ENCODE results near the gene TBCEL.
"Not testable (repeated sequence)": the region's sequence is repeated elsewhere in the genome, so short reads cannot be mapped to it uniquely, and the experiment has no call there.

The TBCEL gene

DNA sequence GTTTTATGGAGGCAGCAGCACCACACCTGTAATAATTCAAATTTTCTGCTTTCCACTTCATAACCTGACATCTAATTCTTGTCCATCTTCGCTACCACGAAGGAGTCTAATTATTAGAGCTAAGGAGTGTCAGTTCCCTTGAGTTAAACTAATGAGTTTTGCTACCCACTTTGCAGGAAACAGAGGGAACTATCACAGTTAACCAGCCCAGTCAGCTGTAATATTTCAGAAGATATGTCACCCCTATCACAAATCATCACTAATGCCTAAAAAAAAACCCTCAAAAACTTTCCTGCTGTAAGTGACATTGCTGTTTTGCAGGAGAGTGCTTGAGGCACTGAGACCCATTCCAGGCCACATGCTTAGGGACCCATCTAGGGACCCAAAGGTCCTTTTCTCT, 85.6 kb downstream of the TBCEL start:
- no peak for DNase-seq

DNA sequence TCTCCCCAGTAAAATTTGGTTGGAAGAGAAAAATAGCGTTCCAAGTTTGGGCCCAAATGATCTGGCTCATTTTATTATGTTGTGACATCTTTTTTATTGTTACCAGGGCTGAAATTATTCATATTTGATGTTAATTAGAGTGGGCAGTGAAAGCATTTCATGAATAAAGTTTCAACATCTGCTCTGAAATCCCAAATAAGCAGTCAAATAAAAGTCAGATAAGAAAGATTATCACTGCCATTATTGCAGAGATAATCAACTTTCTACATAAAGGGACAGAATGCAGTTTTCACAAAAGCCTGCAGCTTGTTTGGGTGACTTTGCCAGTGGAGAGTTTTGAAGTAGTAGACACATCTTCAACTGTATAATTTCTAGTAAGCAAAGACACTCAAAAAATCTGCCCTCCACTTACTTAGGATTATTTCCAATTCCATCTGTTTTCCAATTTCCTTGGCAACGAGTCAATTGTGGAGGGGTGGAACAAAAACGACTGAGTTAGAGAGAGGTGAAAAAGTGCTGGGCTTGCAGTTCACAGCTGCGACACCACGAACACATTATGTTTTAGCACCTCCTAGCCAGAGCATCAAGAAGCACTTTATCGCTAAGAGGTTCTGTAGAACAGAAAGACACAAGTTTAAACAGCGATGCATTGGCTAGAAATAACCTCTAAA, 86.1 kb downstream of the TBCEL start:
- no peak for DNase-seq

DNA sequence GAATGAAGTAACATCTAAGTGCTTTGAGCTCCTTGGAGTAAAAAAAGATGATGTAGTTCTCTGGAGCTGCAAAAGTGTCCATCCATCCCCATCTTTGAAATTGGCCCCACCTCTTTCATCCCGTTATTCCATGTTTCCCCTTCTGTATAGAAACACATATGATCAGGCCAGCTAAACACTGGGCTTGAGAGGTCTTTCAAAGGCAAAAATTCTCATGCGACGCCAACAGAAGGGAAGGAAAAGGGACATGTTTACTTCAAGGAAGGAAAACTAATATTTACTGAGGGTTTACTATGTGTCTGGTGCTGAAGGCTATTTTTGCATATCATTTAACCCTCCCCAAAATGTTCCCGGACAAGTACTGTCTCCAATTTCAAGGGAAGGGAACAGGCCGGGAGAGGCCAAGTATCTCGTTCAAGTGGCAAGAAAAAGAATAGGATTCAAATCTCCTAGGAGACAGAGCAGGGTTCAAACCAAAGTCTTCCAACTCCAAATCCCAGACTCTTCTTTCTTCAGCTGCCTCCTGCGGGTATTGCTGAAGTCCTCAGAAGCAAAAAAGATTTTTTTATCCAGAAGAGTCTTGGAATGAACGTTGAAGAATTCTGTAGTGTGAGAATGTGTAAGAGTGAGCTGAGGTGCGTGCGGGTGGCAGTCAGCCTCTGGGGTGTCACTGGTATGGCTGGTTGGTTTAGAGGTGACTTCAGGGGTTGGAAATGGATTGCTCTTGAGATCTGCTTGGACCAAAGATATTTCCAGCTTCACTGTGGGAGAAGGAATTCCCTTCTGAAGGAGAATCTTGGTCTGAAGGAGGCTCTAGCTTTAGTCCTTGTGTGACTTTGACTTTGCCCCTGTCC, 87.2 kb downstream of the TBCEL start:
- no peak for DNase-seq

DNA sequence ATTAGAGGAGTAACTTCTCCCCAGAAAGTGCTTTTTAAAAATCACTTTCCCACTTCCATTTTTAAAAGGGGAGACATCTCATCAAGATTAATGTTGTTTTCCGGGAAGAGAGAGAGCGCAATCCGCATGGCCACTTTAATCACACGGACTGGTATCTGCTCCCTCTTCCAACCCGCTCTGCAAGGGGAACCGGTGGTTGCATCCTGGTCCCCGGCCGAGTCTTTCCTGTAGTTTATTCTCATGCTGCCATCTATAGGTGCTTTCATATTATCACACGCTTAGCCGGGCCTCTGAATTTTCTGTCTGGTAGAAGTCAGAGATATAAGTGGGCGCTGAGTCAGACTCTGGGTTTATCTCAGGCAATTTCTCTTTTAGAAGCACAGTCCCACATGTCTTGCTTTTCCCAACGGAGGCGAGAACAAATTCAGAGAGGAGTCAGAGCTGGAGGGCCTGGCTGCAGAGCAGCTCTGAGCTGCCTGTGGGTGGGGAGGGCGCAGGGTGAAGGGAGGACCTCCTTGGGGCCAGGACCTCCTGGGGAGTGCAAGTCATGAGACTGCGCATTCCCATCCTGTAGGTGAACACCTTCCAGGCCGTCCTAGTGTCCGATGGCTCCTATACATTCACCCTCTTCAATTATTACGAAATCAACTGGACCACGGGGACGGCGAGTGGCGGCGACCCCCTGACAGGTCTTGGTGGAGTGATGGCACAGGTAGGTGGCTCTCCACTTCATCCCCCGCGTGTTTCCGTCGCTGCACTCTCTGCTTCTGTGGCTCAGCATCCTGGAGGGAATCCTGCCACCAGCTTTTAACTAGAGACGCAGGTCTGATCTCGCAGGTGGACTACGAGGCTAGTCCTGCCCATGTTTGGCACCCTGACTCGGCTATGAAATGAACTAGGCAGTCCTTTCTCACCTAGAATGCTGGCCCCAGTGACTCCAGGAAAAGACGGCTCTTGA, 88.9 kb downstream of the TBCEL start:
- peak; percentile 5 for DNase-seq

DNA sequence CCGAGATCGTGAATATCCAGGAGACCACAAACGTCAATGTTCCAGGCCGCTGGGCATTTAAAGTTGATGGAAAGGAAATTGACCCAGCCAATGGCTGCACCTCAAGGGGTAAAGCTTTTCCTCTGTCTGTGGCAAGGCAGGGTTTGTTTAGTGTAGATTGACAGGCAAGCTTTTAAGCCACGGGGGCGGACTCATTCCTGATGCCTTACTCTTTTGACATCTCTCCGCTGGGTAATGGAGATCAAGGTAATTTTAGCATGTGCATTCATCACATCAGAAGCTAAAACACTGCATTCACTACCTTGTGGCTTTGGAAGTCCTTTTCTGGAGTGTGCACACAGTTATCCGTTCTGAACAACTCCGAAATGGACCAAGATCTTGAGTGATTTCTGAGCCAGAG, 89.7 kb downstream of the TBCEL start:
- no peak for DNase-seq

DNA sequence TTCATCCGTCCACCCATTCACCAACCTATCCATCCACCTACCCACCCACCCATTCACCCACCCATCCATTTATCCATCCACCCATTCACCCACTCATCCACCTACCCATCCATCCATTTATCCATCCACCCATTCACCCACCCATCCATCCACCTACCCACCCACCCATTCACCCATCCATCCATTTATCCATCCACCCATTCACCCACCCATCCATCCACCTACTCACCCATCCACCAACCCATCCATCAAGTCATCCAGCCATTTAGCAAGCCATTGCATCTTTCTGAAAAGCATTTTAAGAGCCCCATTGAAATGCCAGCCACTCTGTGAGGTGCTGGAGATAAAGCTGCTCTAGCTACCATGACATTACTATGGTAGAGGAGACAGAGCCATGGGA, 91.1 kb downstream of the TBCEL start:
- DNase-seq: not testable (repeated sequence)

DNA sequence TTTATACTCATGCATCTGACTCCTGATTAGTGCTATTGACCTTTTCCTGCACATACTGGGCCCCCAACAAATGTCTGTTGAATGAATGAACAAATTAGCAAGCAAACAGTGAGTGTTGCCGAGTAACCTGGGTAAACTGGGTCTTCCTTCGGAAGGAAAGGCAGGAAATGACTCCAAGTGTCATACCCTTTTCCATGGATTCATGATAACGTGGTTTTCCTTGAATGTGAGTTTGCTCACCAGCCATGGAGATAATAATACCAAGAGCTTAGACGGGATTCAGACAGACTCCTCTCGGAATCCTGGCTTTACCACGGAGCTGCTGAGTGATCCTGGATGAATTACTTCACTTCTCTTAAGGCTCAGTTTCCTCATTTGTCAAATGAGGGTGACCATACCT, 93.9 kb downstream of the TBCEL start:
- no peak for DNase-seq

DNA sequence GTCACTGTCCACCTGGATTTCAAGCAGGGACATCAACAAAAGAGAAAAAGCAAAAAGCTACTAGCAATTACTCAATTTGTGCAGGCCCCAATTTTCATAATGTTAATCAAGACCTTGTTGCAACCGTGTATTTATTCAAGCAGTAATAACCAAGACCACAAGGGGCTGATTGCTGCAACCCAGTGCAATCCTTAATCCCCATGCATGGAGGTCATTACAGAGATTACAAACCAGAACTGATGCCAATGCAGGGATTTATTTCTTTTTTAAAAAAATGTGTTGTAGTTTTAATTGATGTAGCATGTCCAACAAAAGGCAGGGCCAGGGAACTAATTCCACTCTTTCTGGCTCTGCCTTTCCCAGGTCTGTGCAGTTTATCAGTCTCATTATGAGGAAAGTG, 95.5 kb downstream of the TBCEL start:
- DNase-seq: no peak

DNA sequence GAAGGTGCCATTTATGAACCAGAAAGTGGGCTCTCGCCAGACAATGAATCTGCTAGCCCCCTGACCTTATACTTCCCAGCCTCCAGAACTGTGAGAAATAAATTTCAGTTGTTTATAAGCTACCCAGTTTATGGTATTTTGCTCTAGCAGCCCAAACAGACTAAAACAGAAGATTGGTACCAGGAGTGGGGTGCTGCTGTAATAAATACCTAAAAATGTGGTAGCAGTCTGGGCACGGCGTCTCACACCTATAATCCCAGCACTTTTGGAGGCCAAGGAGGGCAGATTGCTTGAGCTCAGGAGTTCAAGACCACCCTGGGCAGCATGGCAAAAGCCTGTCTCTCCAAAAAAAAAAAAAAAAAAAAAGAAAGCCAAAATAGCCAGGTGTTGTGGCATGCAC, 98.4 kb downstream of the TBCEL start:
- DNase-seq: no peak

DNA sequence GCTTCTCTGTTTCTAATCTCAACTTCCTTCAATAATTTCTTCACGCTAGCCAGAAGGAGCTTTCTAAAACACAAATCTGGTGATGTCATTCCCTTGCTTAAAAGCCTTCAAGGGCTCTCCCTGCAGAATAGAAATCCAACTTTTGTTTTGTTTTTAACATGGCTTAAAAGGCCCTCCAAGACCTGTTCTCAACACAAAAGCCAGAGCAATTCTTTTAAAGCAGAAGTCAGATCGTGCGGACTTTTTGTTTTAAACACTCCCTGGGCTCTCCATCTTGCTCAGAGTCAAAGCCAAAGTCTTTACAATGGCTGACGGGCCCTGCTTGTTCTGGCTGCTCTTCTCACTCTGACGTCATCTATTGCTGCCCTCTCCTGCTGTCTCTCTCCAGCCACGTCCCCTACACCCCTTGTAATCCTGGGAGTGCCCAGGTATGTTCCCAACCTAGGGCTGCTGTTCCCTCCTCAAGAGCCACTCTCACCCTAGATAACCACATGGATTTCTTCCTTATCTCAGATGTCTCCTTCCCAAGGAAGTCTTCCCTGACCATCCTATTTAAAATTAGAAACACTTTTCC, 99.7 kb downstream of the TBCEL start:
- no peak for DNase-seq

DNA sequence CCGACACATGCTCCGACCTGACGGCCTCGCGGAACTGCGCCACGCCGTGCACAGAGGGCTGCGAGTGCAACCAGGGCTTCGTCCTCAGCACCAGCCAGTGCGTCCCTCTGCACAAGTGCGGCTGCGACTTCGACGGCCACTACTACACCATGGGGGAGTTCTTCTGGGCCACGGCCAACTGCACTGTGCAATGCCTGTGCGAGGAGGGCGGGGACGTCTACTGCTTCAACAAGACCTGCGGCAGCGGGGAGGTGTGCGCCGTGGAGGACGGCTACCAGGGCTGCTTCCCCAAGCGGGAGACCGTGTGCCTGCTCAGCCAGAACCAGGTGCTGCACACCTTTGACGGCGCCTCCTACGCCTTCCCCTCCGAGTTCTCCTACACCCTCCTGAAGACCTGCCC, 103.9 kb downstream of the TBCEL start:
- DNase-seq: no peak

DNA sequence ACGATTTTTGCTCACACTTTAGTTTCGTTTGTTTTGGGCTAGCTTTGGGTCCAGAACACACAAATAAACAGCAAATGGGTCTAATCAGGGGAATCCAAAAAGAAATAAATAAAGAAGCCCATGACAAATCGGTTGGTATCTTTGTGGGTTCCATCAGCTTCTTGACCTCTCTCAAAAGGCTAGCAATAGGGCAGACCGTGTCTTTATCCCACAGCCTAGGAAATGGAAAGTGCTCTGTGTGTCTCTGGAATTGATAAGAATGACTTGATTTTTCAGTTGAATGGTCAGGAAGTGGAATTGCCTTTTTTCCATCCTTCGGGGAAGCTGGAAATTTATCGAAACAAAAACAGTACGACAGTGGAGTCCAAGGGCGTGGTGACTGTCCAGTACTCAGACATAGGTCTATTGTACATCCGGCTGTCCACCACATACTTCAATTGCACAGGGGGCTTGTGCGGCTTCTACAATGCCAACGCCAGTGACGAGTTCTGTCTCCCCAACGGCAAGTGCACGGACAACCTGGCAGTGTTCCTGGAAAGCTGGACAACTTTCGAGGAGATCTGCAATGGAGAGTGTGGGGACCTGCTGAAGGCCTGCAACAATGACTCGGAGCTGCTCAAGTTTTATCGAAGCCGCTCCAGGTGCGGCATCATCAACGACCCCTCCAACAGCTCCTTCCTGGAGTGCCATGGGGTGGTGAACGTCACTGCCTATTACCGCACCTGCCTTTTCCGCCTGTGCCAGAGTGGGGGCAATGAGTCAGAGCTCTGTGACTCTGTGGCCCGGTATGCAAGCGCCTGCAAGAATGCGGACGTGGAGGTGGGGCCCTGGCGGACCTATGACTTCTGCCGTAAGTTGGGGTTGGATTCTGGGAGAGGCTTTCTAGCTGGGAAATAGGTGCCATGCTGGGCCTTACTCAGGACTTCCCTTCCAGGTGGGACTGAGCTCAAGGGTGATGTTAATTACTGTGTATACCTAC, 105.7 kb downstream of the TBCEL start:
- DNase-seq: no peak

DNA sequence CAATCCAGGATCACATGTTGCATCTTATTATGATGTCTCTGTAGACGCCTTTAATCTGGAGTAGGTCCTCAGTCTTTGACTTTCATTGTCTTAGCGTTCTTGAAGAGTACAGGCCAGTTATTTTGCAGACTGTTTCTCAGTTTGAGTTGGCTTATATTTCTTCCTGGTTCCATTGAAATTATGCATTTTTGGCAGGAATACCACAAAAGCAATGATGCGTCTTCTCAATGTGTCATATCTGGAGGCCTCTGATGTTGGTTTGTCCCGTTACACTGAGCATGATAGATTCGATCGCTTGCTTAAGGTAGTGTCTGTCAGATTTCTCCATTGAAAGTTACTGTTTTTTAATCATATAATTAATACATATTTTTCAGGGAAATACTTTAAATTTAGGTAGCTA, 107.8 kb downstream of the TBCEL start:
- DNase-seq: no peak

DNA sequence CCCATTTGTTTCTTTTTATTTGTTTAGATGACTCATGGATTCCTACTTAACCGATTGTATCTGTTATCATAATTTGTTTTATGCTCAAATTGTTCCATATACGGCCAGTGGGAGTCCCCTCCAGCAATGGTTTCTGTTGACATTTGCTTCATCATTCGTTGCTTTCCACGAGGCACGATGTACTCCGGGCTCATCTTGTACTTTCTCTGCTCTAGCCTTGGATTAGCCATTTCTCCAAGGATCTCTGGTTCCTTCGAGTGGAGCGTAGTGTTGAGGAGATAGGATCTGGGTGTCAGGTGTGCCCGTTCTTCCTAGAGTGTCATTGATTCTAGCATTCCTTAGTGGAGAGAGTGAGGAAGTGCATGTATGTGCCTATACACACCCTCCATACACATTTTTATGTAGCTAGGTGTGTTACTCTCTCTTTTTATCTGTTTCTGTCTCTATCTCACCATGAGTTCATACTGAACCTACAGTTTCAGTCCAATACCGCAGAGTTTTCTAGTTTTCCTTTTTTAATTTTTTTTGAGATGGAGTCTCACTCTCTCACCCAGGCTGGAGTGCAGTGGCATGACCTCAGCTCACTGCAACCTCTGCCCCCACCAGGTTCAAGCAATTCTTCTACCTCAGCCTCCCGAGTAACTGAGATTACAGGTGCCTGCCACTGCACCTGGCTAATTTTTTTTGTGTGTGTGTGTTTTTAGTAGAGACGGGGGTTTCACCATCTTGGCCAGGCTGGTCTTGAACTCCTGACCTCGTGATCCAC, 108.5 kb downstream of the TBCEL start:
- DNase-seq: no peak

DNA sequence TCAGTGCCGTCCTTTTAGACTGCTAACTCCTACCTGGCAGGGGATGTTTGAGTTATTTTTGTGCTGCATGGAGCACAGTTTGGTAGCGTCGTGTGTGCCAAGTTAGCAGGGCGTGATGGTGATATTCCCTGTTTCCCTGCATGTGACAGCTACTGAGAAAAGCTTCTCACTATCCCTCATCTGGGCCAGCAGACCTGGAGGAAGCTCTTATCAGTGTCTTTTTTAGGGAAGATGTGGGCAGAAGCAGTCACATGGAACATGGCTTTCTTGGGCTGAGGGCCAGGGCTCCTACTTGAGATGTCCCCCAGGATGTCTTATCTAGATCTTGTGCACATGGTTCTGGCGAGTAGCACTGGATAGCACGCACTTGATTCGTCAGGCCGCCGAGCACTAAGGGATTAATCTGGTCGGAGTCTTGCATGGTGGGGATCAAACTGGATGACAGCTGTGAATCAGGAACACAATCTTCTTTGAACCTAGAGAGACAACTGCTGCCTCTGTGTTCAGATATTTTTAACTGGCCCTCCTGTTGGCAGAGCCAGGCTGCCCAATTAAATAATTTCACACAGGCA, 110.9 kb downstream of the TBCEL start:
- no peak for DNase-seq

DNA sequence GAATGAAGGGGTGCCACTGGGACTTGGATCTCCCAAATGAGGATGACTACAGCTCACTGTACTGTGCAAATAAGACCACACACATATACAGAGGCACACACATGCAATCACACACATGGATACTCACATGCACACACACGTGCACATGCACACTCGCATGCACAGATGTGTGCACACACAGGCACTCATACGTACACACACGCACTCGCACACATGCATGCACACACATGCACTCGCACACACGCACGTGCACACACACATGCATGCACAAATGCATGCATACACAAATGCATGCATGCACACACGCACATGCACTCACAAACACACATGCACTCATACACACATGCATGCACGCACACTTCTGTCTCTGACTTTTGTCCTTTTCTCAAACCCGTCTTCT, 113.1 kb downstream of the TBCEL start:
- DNase-seq: no peak

DNA sequence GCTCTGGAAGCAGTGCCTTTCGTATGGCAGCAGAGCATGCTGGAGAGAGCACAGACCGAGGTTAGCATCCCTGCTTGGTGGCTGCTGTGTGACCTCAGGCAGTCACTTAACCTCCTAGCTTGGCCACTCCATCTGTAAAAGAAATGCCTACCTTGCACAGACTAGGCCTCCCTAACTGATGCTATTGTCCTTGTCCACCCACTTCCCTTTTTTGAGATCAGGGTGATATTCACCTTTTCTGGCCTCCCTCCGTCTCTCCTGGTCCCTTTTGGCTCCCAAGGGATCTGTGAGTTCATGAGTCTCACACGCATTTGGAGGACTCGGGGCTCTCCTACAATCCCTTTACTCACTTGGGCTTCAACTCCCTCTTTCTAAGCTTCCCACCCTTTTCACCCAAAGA, 114.4 kb downstream of the TBCEL start:
- DNase-seq: no peak

DNA sequence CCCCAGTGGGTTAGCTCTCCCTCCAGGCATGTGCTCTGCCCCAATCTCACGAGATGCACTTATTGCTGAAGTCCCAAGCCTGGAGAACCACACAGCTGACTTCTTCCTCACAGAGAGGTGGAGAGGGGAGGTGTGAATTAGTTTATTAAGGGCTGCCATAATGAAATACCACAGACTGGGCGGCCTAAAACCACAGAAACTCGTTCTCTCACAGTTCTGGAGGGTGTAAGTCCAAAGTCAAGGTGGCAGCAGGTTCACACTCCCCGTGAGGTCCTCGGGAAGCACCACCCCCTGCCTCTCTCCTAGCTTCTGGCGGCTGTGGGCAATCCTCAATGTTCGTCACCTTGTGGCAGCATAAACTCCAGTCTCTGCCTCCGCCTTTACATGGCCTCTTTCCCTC, 116.5 kb downstream of the TBCEL start:
- DNase-seq: no peak

All from activated gamma-delta T cell treated with Interleukin-2 at 50 U/mL for 16 hours (primary cell).